Measurements from ENCODE around the gene INTS2.
"Not testable (repeated sequence)": the region's sequence is repeated elsewhere in the genome, so short reads cannot be mapped to it uniquely, and the experiment has no call there.

INTS2 gene

DNA sequence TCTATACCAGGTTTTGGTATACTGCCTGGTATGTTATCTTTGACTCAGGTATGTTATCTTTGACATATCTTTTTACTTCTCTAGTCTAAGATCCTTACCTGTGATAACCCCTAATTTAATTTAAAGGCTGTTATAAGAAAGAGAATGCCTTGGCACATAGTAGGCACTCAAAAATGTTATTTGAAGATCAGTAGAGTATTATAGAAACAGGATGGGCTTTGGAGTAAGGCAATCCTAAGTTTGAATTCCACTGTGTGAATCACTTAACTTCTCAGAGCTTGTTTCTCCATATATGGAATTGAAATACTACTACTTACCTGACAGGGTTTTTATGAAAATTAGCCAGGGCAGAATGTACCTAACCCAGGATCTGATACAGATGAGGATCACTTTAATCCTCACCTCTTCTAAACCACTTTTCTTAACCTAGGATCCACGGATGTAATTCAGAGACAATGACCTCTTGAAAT, 65.6 kb downstream of the INTS2 start:
- Histone ChIP-seq H3K4me2 (ENCODE audit: insufficient read depth, low read length) (peak overlapping the region; percentile 66), H3K79me2 (ENCODE audit: insufficient read depth, low read length) (peaks cover 54% of the 10 kb centered on the region), H3K9me3 (ENCODE audit: insufficient read depth, low read length, severe bottlenecking) (no peaks in the 10 kb centered on the region), H3K4me3 (ENCODE audit: low read depth in 1 of 2, low read length in 2 of 2) (peak overlapping the region; percentile 53 to 72), H3K27me3 (ENCODE audit: insufficient read depth, low read length, poor library complexity) (no peaks in the 10 kb centered on the region), H4K20me1 (ENCODE audit: insufficient read depth, low read length) (peaks cover 2% of the 10 kb centered on the region; the same call in 1 of the 2 replicates), H3K9ac (ENCODE audit: low read depth, low read length) (peak overlapping the region; percentile 78), H3K4me1 (ENCODE audit: insufficient read depth, low read length) (peaks cover 44% of the 10 kb centered on the region), H3K27ac (ENCODE audit: low read length) (peak overlapping the region; percentile 93), H3K36me3 (ENCODE audit: insufficient read depth, low read length) (peaks cover 40% of the 10 kb centered on the region), H2AFZ (ENCODE audit: low read depth, low read length) (0 out of 2 replicates have a peak overlapping the region, but pooled peaks have one; percentile 91)
- no peak for ATAC-seq (ENCODE audit: insufficient read depth, low read depth)
- no peak for TF ChIP-seq EZH2 (IDR thresholded peaks at IDR 0.05; ENCODE audit: borderline replicate concordance, low read depth, low read length, severe bottlenecking)
- TF ChIP-seq, protein P1, sequence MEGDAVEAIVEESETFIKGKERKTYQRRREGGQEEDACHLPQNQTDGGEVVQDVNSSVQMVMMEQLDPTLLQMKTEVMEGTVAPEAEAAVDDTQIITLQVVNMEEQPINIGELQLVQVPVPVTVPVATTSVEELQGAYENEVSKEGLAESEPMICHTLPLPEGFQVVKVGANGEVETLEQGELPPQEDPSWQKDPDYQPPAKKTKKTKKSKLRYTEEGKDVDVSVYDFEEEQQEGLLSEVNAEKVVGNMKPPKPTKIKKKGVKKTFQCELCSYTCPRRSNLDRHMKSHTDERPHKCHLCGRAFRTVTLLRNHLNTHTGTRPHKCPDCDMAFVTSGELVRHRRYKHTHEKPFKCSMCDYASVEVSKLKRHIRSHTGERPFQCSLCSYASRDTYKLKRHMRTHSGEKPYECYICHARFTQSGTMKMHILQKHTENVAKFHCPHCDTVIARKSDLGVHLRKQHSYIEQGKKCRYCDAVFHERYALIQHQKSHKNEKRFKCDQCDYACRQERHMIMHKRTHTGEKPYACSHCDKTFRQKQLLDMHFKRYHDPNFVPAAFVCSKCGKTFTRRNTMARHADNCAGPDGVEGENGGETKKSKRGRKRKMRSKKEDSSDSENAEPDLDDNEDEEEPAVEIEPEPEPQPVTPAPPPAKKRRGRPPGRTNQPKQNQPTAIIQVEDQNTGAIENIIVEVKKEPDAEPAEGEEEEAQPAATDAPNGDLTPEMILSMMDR (IDR thresholded peaks at IDR 0.05; ENCODE audit: borderline replicate concordance, extremely low read depth, low read length, poor library complexity, severe bottlenecking), result no peak
- DNase-seq, result no peak

DNA sequence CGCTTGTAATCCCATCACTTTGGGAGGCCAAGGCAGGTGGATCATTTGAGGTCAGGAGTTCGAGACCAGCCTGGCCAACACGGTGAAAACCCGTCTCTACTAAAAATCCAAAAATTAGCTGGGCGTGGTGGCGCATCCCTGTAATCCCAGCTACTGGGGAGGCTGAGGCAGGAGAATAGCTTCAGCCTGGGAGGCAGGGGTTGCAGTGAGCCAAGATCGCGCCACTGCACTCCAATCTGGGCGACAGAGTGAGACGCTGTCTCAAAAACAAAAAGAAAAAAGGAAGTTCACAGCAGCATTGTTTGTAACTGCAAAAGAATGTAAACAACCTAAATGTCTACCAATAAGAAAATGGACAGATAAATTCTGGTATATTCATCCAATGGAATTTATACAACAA, 67.4 kb downstream of the INTS2 start:
- Histone ChIP-seq H3K36me3 (ENCODE audit: insufficient read depth, low read length) (peaks cover 53% of the 10 kb centered on the region), H3K4me2 (ENCODE audit: insufficient read depth, low read length) (peak overlapping the region; percentile 66)
- DNase-seq, result not testable (repeated sequence)

DNA sequence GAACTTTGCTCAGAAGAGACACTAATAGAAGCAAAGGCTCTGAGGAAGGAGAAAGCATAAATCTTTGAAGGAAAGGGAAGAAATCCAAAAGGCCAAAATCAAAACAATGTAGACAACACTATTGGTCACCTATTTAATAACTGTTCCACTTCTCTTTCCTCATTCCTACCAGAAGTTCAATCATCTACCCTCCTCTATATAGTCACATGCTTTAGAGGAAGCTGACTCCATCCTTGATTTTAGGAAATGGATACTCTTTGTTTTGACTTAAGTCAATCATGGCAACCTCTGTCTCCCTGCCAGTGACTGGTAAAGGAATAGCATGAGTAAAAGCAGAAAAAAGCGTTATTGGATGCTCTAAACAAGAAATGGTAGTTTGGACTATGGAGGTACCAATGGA, 71.7 kb downstream of the INTS2 start:
- no peak for TF ChIP-seq EZH2 (IDR thresholded peaks at IDR 0.05; ENCODE audit: borderline replicate concordance, low read depth, low read length, severe bottlenecking)
- TF ChIP-seq, protein P1 (IDR thresholded peaks at IDR 0.05; ENCODE audit: borderline replicate concordance, extremely low read depth, low read length, poor library complexity, severe bottlenecking), result no peak
- H3K27me3 ChIP-seq (ENCODE audit: insufficient read depth, low read length, poor library complexity), result no peaks in the 10 kb centered on the region
- H4K20me1 ChIP-seq (ENCODE audit: insufficient read depth, low read length), result peaks cover 10% of the 10 kb centered on the region; the same call in 1 of the 2 replicates
- H3K4me3 ChIP-seq (ENCODE audit: low read depth in 1 of 2, low read length in 2 of 2), result no peak overlapping the region
- H3K36me3 ChIP-seq (ENCODE audit: insufficient read depth, low read length), result peaks cover 90% of the 10 kb centered on the region
- H2AFZ ChIP-seq (ENCODE audit: low read depth, low read length), result no peak overlapping the region
- H3K27ac ChIP-seq (ENCODE audit: low read length), result no peak overlapping the region
- ATAC-seq (ENCODE audit: insufficient read depth, low read depth), result no peak
- no peak for DNase-seq
- H3K79me2 ChIP-seq (ENCODE audit: insufficient read depth, low read length), result peaks cover 89% of the 10 kb centered on the region
- no peak overlapping the region for H3K9ac ChIP-seq (ENCODE audit: low read depth, low read length)
- peaks cover 34% of the 10 kb centered on the region for H3K4me1 ChIP-seq (ENCODE audit: insufficient read depth, low read length)
- peak overlapping the region; percentile 21; the same call in 1 of the 2 replicates for H3K4me2 ChIP-seq (ENCODE audit: insufficient read depth, low read length)
- no peaks in the 10 kb centered on the region for H3K9me3 ChIP-seq (ENCODE audit: insufficient read depth, low read length, severe bottlenecking)

More for the DNA sequence above, 67.4 kb downstream of the INTS2 start:
- Histone ChIP-seq H3K4me1 (ENCODE audit: insufficient read depth, low read length) (peaks cover 47% of the 10 kb centered on the region), H3K4me3 (ENCODE audit: low read depth in 1 of 2, low read length in 2 of 2) (peak overlapping the region in 1 of 2 experiments; percentile 2; a peak in 2 of 4 replicates), H3K9ac (ENCODE audit: low read depth, low read length) (peak overlapping the region; percentile 25; the same call in 1 of the 2 replicates), H3K79me2 (ENCODE audit: insufficient read depth, low read length) (peaks cover 69% of the 10 kb centered on the region)
- not testable (repeated sequence) for H2AFZ ChIP-seq (ENCODE audit: low read depth, low read length); H3K27ac ChIP-seq (ENCODE audit: low read length); ATAC-seq (ENCODE audit: insufficient read depth, low read depth); H3K9me3 ChIP-seq (ENCODE audit: insufficient read depth, low read length, severe bottlenecking); H3K27me3 ChIP-seq (ENCODE audit: insufficient read depth, low read length, poor library complexity); H4K20me1 ChIP-seq (ENCODE audit: insufficient read depth, low read length)

DNA sequence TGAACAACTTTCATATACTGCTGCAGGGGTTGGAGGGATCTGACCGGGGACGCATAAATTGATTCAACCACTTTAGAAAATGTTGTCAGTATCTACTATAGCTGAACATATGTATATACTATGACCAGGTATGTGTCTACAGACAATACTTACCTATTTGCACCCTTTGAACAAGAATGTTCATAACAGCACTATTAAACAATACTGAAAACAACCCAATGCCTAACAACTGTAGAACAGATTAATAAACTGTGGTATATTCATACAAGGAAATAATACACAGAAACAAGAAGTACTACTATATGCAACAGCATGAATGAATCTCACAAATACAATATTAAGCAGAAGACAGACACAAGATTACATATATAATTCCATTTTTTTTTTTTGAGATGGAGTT, 74.9 kb downstream of the INTS2 start:
- peaks cover 10% of the 10 kb centered on the region; the same call in 1 of the 2 replicates for H4K20me1 ChIP-seq (ENCODE audit: insufficient read depth, low read length)
- no peak overlapping the region for H3K27ac ChIP-seq (ENCODE audit: low read length)
- no peaks in the 10 kb centered on the region for H3K9me3 ChIP-seq (ENCODE audit: insufficient read depth, low read length, severe bottlenecking)
- no peak overlapping the region for H3K4me3 ChIP-seq (ENCODE audit: low read depth in 1 of 2, low read length in 2 of 2)
- no peak overlapping the region for H2AFZ ChIP-seq (ENCODE audit: low read depth, low read length)
- no peak overlapping the region for H3K4me2 ChIP-seq (ENCODE audit: insufficient read depth, low read length)
- peaks cover 66% of the 10 kb centered on the region for H3K79me2 ChIP-seq (ENCODE audit: insufficient read depth, low read length)
- no peak for DNase-seq
- TF ChIP-seq EZH2 (IDR thresholded peaks at IDR 0.05; ENCODE audit: borderline replicate concordance, low read depth, low read length, severe bottlenecking), result no peak
- TF ChIP-seq, protein P1 (IDR thresholded peaks at IDR 0.05; ENCODE audit: borderline replicate concordance, extremely low read depth, low read length, poor library complexity, severe bottlenecking), result no peak
- H3K27me3 ChIP-seq (ENCODE audit: insufficient read depth, low read length, poor library complexity), result no peaks in the 10 kb centered on the region
- H3K36me3 ChIP-seq (ENCODE audit: insufficient read depth, low read length), result peaks cover 89% of the 10 kb centered on the region
- no peak for ATAC-seq (ENCODE audit: insufficient read depth, low read depth)
- H3K9ac ChIP-seq (ENCODE audit: low read depth, low read length), result no peak overlapping the region
- peaks cover 14% of the 10 kb centered on the region for H3K4me1 ChIP-seq (ENCODE audit: insufficient read depth, low read length)
